Measurements from ENCODE around the gene WAPL. TPM values are rescaled to one million over a fixed set of nuclear protein-coding genes. Genes with fewer than 3 reads are reported as not detected.

WAPL gene
- total and polyA plus RNA-seq, 2 of the 13 experiments (the other 11 are each of a cell fraction or from before 2014, with no cell fraction given): 13.2 to 43.5 TPM

- no peak for TF ChIP-seq NCOA2 (CRISPR knock-in tag; IDR thresholded peaks at IDR 0.05)
- 0 out of 2 replicates have a peak, but pooled peaks have one; percentile 24 for TF ChIP-seq ZNF256 (CRISPR knock-in tag; conservative IDR thresholded peaks at IDR 0.05)
- TF ChIP-seq HOXA3 (CRISPR knock-in tag; IDR thresholded peaks at IDR 0.05): peak; percentile 91
- no peak for TF ChIP-seq MEIS1 (CRISPR knock-in tag; IDR thresholded peaks at IDR 0.05; ENCODE audit: borderline replicate concordance)
- TF ChIP-seq EHMT2 (IDR thresholded peaks at IDR 0.05; ENCODE audit: borderline replicate concordance, low read depth, low read length): no peak
- no peak for TF ChIP-seq ZBTB4 (CRISPR knock-in tag; IDR thresholded peaks at IDR 0.05; ENCODE audit: borderline replicate concordance)
- peak; percentile 74; the same call in 1 of the 3 replicates for TF ChIP-seq MXI1 (IDR thresholded peaks at IDR 0.05; ENCODE audit: borderline replicate concordance, low read depth, low read length)
- no peak for TF ChIP-seq ZNF20 (CRISPR knock-in tag; IDR thresholded peaks at IDR 0.05)
- peak; percentile 89 for TF ChIP-seq ZNF747 (CRISPR knock-in tag; IDR thresholded peaks at IDR 0.05; ENCODE audit: borderline replicate concordance)
- no peak for TF ChIP-seq PAF1 (CRISPR knock-in tag; IDR thresholded peaks at IDR 0.05)
- peak; percentile 43 for TF ChIP-seq PAXIP1 (CRISPR knock-in tag; conservative IDR thresholded peaks at IDR 0.05)
- TF ChIP-seq ZNF503 (CRISPR knock-in tag; IDR thresholded peaks at IDR 0.05): no peak
- peak; percentile 41; the same call in 1 of the 2 replicates for TF ChIP-seq ZNF710 (CRISPR knock-in tag; IDR thresholded peaks at IDR 0.05; ENCODE audit: borderline replicate concordance)
- peak; percentile 28; the same call in 1 of the 2 replicates for TF ChIP-seq CTCF (CRISPR knock-in tag; IDR thresholded peaks at IDR 0.05)
- TF ChIP-seq ZC3H13 (CRISPR knock-in tag; IDR thresholded peaks at IDR 0.05): peak; percentile 91
Observed at GRCh38 chr10:86521678-86522509, at the start of gene WAPL (continued).
